ENCODE data around the gene PRKN.

DNA sequence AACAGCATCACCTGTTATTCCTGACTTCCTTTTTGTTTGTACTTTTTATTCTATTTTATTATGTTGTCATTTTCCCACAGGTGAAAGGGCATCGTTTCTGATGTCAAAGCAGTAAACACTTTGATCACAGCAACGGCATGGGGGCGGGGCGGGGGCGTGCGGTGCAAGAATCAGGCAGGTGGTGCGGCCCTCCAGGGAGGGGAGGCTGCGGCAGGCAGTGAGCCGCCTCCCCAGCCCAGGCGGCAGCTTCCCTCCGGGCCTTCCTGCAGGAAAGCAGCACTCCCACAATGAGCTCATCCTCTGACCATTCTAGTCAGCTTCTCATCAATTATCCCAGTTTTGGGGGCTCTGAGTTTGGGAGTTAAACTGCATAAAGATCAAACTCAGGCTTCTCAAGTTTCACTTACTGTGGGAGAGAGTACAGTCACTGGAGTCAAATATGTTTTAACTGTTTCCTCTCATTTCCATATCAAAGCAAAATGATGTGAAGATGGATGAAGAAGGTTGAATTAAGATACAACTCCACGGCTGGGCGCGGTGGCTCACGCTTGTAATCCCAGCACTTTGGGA is 845.3 kb downstream of the PRKN start:
- TF ChIP-seq, protein P1, sequence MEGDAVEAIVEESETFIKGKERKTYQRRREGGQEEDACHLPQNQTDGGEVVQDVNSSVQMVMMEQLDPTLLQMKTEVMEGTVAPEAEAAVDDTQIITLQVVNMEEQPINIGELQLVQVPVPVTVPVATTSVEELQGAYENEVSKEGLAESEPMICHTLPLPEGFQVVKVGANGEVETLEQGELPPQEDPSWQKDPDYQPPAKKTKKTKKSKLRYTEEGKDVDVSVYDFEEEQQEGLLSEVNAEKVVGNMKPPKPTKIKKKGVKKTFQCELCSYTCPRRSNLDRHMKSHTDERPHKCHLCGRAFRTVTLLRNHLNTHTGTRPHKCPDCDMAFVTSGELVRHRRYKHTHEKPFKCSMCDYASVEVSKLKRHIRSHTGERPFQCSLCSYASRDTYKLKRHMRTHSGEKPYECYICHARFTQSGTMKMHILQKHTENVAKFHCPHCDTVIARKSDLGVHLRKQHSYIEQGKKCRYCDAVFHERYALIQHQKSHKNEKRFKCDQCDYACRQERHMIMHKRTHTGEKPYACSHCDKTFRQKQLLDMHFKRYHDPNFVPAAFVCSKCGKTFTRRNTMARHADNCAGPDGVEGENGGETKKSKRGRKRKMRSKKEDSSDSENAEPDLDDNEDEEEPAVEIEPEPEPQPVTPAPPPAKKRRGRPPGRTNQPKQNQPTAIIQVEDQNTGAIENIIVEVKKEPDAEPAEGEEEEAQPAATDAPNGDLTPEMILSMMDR (IDR thresholded peaks at IDR 0.05), result no peak
- TF ChIP-seq POLR2A (IDR thresholded peaks at IDR 0.05), result no peak
